Adipocyte (in vitro differentiated cells): Measurements from ENCODE around the gene TOR1A.
A peak's percentile ranks its signal among the peaks of the same experiment; 100 is the strongest.
"Not testable (repeated sequence)": the region's sequence is repeated elsewhere in the genome, so short reads cannot be mapped to it uniquely, and the experiment has no call there.

ENCODE experiments used
- DNase-seq: peaks from one replicate; pipeline ENCODE4 v3.0.0-alpha.2; 2015; ENCODE audit warnings: low read depth
- H3K27me3 ChIP-seq: replicated peaks from 2 replicates; pipeline ENCODE4 v1.7.0; 2013; ENCODE audit warnings: mild to moderate bottlenecking, low read length, moderate library complexity; ENCODE audit not compliant: control insufficient read depth, insufficient read depth
- H3K36me3 ChIP-seq: 2 replicates; pipeline ENCODE4 v1.7.0; 2013; ENCODE audit warnings: low read length, mild to moderate bottlenecking, moderate library complexity; ENCODE audit not compliant: control insufficient read depth, insufficient read depth, severe bottlenecking
- H3K4me1 ChIP-seq: 2 replicates; pipeline ENCODE4 v1.7.0; 2013; ENCODE audit warnings: mild to moderate bottlenecking, low read length, moderate library complexity; ENCODE audit not compliant: control insufficient read depth, insufficient read depth
- H3K4me3 ChIP-seq: 2 replicates; pipeline ENCODE4 v1.7.0; 2013; ENCODE audit warnings: mild to moderate bottlenecking, low read length, moderate library complexity
- H3K9ac ChIP-seq: 2 replicates; pipeline ENCODE4 v1.7.0; 2013; ENCODE audit warnings: mild to moderate bottlenecking, low read length, moderate library complexity
- H3K9me3 ChIP-seq: 2 replicates; pipeline ENCODE4 v1.7.0; 2013; ENCODE audit warnings: mild to moderate bottlenecking, low read length, moderate library complexity; ENCODE audit not compliant: control insufficient read depth

The TOR1A gene

DNA sequence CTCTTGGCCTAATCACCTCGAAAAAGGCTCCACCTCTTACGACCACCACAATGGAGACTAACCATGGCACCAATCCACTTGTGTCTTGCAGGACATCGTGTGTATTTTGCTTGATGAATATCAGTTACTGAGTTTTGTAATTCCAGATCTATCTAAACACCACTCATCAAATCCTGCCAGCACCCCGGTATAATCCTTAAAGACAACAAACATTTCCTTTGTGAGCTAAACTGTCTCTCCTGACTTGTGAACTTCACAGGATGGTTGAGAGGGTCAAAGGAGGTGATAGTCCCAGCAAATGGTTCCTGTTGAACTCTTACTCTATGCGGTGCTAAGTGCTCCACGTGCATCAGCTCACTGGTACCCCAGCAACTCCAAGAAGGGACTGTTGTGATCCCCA lies 25.0 kb downstream of the TOR1A start:
- Histone ChIP-seq H3K9me3 (no peaks in the 10 kb centered on the region), H3K36me3 (no peaks in the 10 kb centered on the region), H3K27me3 (peaks cover 24% of the 10 kb centered on the region), H3K4me3 (no peak overlapping the region), H3K9ac (no peak overlapping the region), H3K4me1 (peaks cover 4% of the 10 kb centered on the region)
- no peak for DNase-seq

- DNase-seq, H3K9me3 ChIP-seq, H3K36me3 ChIP-seq, H3K4me3 ChIP-seq, H3K9ac ChIP-seq, H3K4me1 ChIP-seq: not testable (repeated sequence)
- peaks cover 33% of the 10 kb centered on the region for H3K27me3 ChIP-seq
Observed at GRCh38 chr9:129796029-129796428, 27.9 kb downstream of the TOR1A start.

DNA sequence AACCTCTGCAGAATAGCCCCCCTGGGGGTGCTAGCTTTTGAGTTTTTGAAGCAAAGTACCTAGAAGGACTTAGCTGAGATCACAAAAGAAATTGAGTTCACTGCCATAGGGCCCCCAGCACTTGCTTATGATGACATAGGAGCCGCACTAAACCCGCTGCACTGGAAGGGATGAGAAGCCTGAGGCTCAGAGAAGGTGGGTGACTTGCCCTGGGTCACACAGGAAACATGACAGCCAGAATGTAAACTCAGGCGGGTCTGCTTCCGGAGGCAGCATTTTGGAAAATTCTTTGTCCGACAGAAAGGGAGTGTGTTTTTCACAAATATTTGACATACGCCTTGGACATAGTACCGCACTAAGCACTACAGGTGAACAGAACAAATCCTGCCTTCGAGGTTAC lies 29.4 kb downstream of the TOR1A start:
- no peaks in the 10 kb centered on the region for H3K4me1 ChIP-seq

GRCh38 chr9:129786481-129786880 lies 37.5 kb downstream of the TOR1A start:
- H3K4me1 ChIP-seq: peaks cover 20% of the 10 kb centered on the region
- H3K27me3 ChIP-seq: no peaks in the 10 kb centered on the region
- H3K36me3 ChIP-seq: no peaks in the 10 kb centered on the region
- no peaks in the 10 kb centered on the region for H3K9me3 ChIP-seq
- no peak overlapping the region for H3K9ac ChIP-seq
- no peak overlapping the region for H3K4me3 ChIP-seq
- DNase-seq: no peak

More for the DNA sequence above, 29.4 kb downstream of the TOR1A start:
- no peak for DNase-seq
- Histone ChIP-seq H3K36me3 (no peaks in the 10 kb centered on the region), H3K9me3 (no peaks in the 10 kb centered on the region), H3K9ac (no peak overlapping the region), H3K4me3 (no peak overlapping the region), H3K27me3 (peaks cover 33% of the 10 kb centered on the region)

DNA sequence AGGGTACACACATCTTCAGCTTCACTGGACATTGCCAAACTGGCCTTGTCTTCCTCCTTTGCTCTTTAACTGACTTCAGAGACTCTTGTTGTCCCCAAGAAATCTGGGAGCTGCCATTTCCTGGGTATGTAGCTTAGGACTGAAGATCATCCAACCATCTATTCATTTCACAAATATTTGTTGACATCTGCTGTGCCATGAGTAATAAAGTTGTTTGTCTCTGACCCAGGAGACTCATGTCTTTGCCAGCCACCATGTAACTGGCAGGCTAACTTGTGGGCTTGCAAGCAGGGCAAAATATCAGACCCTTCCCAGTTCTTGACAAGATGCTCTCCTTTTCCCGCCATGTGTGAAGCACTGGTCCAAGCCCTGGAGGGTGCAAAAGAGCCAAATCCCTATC lies 38.1 kb downstream of the TOR1A start:
- no peak for DNase-seq
- no peaks in the 10 kb centered on the region for H3K27me3 ChIP-seq
- peaks cover 20% of the 10 kb centered on the region for H3K4me1 ChIP-seq
- H3K9ac ChIP-seq: no peak overlapping the region
- H3K36me3 ChIP-seq: no peaks in the 10 kb centered on the region
- no peak overlapping the region for H3K4me3 ChIP-seq
- H3K9me3 ChIP-seq: no peaks in the 10 kb centered on the region

DNA sequence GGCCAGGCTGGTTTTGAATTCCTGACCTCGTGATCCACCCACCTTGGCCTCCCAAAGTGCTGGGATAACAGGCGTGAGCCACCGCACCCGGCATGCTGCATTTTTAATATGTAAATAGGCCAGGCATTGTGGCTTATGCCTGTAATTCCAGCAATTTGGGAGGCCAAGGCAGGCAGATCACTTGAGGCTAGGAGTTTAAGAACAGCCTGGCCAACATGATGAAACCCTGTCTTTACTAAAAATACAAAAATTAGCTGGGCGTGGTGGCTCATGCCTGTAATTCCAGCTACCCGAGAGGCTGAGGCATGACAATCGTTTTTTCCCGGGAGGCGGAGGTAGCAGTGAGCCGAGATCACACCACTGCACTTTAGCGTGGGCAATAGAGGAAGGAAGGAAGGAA lies 39.0 kb downstream of the TOR1A start:
- peaks cover 20% of the 10 kb centered on the region for H3K4me1 ChIP-seq
- not testable (repeated sequence) for H3K9ac ChIP-seq, H3K9me3 ChIP-seq, H3K36me3 ChIP-seq, DNase-seq, H3K27me3 ChIP-seq, H3K4me3 ChIP-seq

DNA sequence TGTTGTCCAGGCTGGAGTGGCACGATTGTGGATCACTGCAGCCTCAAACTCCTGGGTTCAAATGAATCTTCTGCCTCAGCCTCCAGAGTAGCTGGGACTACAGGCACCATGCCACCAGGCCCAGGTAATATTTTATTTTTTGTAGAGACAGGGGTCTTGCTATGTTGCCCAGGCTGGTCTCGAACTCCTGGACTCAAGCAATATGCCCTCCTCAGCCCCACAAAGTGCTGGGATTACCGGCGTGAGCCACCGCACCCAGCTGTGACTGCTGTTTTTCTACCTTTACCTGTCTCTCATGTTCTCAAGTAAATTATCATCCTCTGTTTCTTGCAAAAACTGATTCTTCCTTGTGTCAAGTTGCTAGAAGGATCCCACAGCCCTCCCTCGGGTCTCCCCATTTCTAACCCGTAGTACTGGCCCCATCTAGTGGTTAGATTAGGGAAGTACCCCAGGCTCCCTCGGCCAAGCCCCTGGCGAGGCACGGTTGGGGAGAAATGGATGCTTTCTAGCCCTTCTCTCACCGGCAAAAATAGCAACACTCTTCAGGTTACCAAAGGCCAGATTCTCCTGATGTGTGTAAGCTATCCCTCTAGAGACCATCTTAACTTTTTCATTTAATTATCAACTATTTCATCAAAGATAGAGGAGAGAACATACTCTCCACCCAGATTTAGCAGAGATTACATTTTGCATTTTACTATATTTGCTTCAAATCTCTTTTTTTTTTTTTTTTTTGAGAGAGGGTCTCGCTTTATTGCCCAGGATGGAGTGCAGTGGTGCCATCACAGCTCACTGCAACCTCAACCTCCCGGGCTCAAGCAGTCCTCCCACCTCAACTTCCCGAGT lies 40.2 kb downstream of the TOR1A start:
- peak; percentile 93 for DNase-seq
- peak overlapping the region; percentile 34 for H3K9ac ChIP-seq
- H3K9me3 ChIP-seq: no peaks in the 10 kb centered on the region
- peaks cover 20% of the 10 kb centered on the region for H3K4me1 ChIP-seq
- no peak overlapping the region for H3K4me3 ChIP-seq
- H3K27me3 ChIP-seq: no peaks in the 10 kb centered on the region
- no peaks in the 10 kb centered on the region for H3K36me3 ChIP-seq

DNA sequence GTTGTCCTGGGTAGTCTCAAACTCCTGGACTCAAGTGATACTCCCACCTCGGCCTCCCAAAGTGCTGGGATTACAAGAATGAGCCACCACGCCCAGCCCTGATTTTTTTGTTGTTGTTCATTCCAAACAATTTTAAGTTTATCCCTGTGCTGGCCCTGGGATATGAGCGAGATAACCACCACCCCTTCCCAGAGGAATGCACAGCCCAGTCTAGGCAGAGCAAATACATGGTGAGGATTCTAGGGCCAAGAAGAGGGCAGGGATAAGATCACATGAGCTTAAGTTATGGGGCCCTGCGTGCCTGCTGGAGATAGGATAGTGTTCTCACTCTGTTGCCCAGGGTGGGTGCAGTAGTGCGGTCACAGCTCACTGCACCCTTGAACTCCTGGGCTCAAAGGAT lies 42.0 kb downstream of the TOR1A start:
- no peaks in the 10 kb centered on the region for H3K36me3 ChIP-seq
- H3K9me3 ChIP-seq: no peaks in the 10 kb centered on the region
- DNase-seq: peak; percentile 42
- H3K4me3 ChIP-seq: no peak overlapping the region
- H3K9ac ChIP-seq: peak overlapping the region; percentile 46
- no peaks in the 10 kb centered on the region for H3K27me3 ChIP-seq
- peaks cover 27% of the 10 kb centered on the region for H3K4me1 ChIP-seq

- DNase-seq: no peak
- peaks cover 36% of the 10 kb centered on the region for H3K4me1 ChIP-seq
- H3K27me3 ChIP-seq: no peaks in the 10 kb centered on the region
- H3K36me3 ChIP-seq: no peaks in the 10 kb centered on the region
- H3K9ac ChIP-seq: no peak overlapping the region
- H3K4me3 ChIP-seq: no peak overlapping the region
- H3K9me3 ChIP-seq: no peaks in the 10 kb centered on the region
Observed at GRCh38 chr9:129781131-129781530, 42.8 kb downstream of the TOR1A start.

GRCh38 chr9:129779560-129780190 lies 44.3 kb downstream of the TOR1A start:
- DNase-seq: no peak
- no peaks in the 10 kb centered on the region for H3K27me3 ChIP-seq
- H3K9ac ChIP-seq: no peak overlapping the region
- no peaks in the 10 kb centered on the region for H3K9me3 ChIP-seq
- H3K36me3 ChIP-seq: no peaks in the 10 kb centered on the region
- H3K4me1 ChIP-seq: peaks cover 33% of the 10 kb centered on the region
- H3K4me3 ChIP-seq: no peak overlapping the region

GRCh38 chr9:129778469-129778868 lies 45.5 kb downstream of the TOR1A start:
- Histone ChIP-seq H3K9ac (no peak overlapping the region), H3K36me3 (no peaks in the 10 kb centered on the region), H3K27me3 (no peaks in the 10 kb centered on the region), H3K4me1 (peaks cover 36% of the 10 kb centered on the region), H3K9me3 (no peaks in the 10 kb centered on the region), H3K4me3 (no peak overlapping the region)
- no peak for DNase-seq
